H1 (cell line): Measurements from ENCODE around the gene AOPEP. TPM values are rescaled to one million over a fixed set of nuclear protein-coding genes. Genes with fewer than 3 reads are reported as not detected.

Source experiments
- CTCF ChIA-PET: fragments of 300-600 bp; sonication (Branson Sonifier 250); formaldehyde crosslinking; loops from one replicate; lab custom pipeline; 2021; ENCODE audit not compliant: partially characterized antibody; lab: Charles Lee
- POLR2A ChIA-PET: fragments of 300-600 bp; sonication (Branson Sonifier 250); formaldehyde crosslinking; loops from one replicate; lab custom pipeline; 2021; ENCODE audit warnings: inconsistent platforms; ENCODE audit not compliant: partially characterized antibody; lab: Charles Lee
- DNase-seq, 2 experiments: peaks; one replicate each; pipeline versions ENCODE4 v3.0.0 to v3.0.0-alpha.2; 2010 to 2022; ENCODE audit warnings: low spot score in 2 of 2, low read depth in 1 of 2, mixed read lengths in 1 of 2
- FAIRE-seq: peaks from 2 replicates; lab custom pipeline; 2011; peaks lifted over from hg19 to GRCh38; lab: Jason Lieb, UNC
- H2AFZ ChIP-seq: 2 replicates; pipeline ENCODE4 v1.8.1; 2012; ENCODE audit warnings: low read length, inconsistent platforms
- H2AK5ac ChIP-seq: 2 replicates; pipeline ENCODE4 v1.6.1; 2013; ENCODE audit warnings: low read depth, low read length
- H2BK120ac ChIP-seq: replicated peaks from 2 replicates; pipeline ENCODE3; 2013; ENCODE audit warnings: low read depth, low read length, inconsistent platforms
- H2BK12ac ChIP-seq: 2 replicates; pipeline ENCODE4 v1.6.1; 2013; ENCODE audit warnings: low read depth, low read length
- H2BK15ac ChIP-seq: 2 replicates; pipeline ENCODE4 v1.6.1; 2013; ENCODE audit warnings: low read length
- H2BK20ac ChIP-seq: 2 replicates; pipeline ENCODE4 v1.6.1; 2013; ENCODE audit warnings: low read length
- H2BK5ac ChIP-seq: 2 replicates; pipeline ENCODE4 v1.6.1; 2013; ENCODE audit warnings: low read depth, low read length
- H3K14ac ChIP-seq: 2 replicates; pipeline ENCODE4 v1.6.1; 2013; ENCODE audit warnings: inconsistent platforms; ENCODE audit not compliant: insufficient read length
- H3K18ac ChIP-seq: 2 replicates; pipeline ENCODE4 v1.6.1; 2013; ENCODE audit warnings: low read length; ENCODE audit errors: extremely low read depth
- H3K23ac ChIP-seq: 2 replicates; pipeline ENCODE4 v1.6.1; 2013; ENCODE audit warnings: inconsistent platforms; ENCODE audit not compliant: insufficient read length
- H3K23me2 ChIP-seq: 2 replicates; pipeline ENCODE4 v1.6.1; 2013; ENCODE audit warnings: low read depth, low read length
- H3K27ac ChIP-seq: 2 replicates; pipeline ENCODE4 v1.6.1; 2011; ENCODE audit warnings: low read depth, low read length, inconsistent platforms
- H3K27me3 ChIP-seq, 4 experiments: replicated peaks in 1 of 4; 1 replicate in 1 of 4; 2 replicates in 3 of 4; pipeline versions ENCODE4 v1.6.1 to v1.8.1; 2011 to 2013; ENCODE audit warnings: low read length in 3 of 4, mild to moderate bottlenecking in 3 of 4, inconsistent platforms in 2 of 4, mixed read lengths in 2 of 4, moderate library complexity in 1 of 4; ENCODE audit not compliant: control insufficient read depth in 3 of 4, insufficient read depth in 3 of 4; ENCODE audit errors: extremely low read depth in 1 of 4
- H3K36me3 ChIP-seq, 4 experiments: 2 replicates each; pipeline versions ENCODE4 v1.6.1 to v1.8.1; 2011 to 2013; ENCODE audit warnings: mild to moderate bottlenecking in 4 of 4, low read length in 3 of 4, moderate library complexity in 2 of 4, control low read depth in 1 of 4, inconsistent platforms in 1 of 4; ENCODE audit not compliant: insufficient read depth in 4 of 4, control insufficient read depth in 2 of 4
- H3K4ac ChIP-seq: replicated peaks from 2 replicates; pipeline ENCODE3; 2013; ENCODE audit warnings: low read length, low read depth, mixed read lengths, inconsistent platforms; ENCODE audit not compliant: insufficient read length
- H3K4me1 ChIP-seq, 4 experiments: replicated peaks in 1 of 4; 1 replicate in 1 of 4; 2 replicates in 3 of 4; pipeline versions ENCODE4 v1.6.1 to v1.8.1; 2011 to 2013; ENCODE audit warnings: low read length in 3 of 4, inconsistent platforms in 2 of 4, mixed read lengths in 1 of 4; ENCODE audit not compliant: insufficient read depth in 4 of 4, control insufficient read depth in 3 of 4
- H3K4me2 ChIP-seq, 2 experiments: 2 replicates each; pipeline versions ENCODE4 v1.6.1 to v1.8.1; 2011 to 2013; ENCODE audit warnings: low read depth in 2 of 2, low read length in 2 of 2, control low read depth in 1 of 2, inconsistent platforms in 1 of 2, mild to moderate bottlenecking in 1 of 2; ENCODE audit not compliant: insufficient read depth in 1 of 2
- H3K4me3 ChIP-seq, 4 experiments: fragments of 200-600, 300-600 bp in 1 of 4; sonication (generic), shearing (Covaris generic), sonication (Bioruptor Twin) in 1 of 4; 2 replicates each; pipeline versions ENCODE4 v1.5.1 to v1.8.1; 2011 to 2016; ENCODE audit warnings: low read length in 4 of 4, low read depth in 3 of 4, control low read depth in 2 of 4, inconsistent platforms in 2 of 4, mild to moderate bottlenecking in 2 of 4, mixed read lengths in 1 of 4, moderate library complexity in 1 of 4; ENCODE audit not compliant: insufficient read depth in 2 of 4; ENCODE audit errors: extremely low read depth in 1 of 4
- H3K56ac ChIP-seq: replicated peaks from 2 replicates; pipeline ENCODE3; 2013; ENCODE audit warnings: low read depth, mild to moderate bottlenecking, mixed read lengths, low read length, inconsistent platforms; ENCODE audit not compliant: insufficient read length
- H3K79me1 ChIP-seq: 2 replicates; pipeline ENCODE4 v1.6.1; 2013; ENCODE audit warnings: low read depth, low read length, control low read depth
- H3K79me2 ChIP-seq, 2 experiments: 2 replicates each; pipeline versions ENCODE4 v1.6.1 to v1.8.1; 2012 to 2013; ENCODE audit warnings: low read length in 2 of 2, mild to moderate bottlenecking in 2 of 2, inconsistent platforms in 1 of 2; ENCODE audit not compliant: insufficient read depth in 2 of 2, control insufficient read depth in 1 of 2
- H3K9ac ChIP-seq, 4 experiments: replicated peaks in 1 of 4; 1 replicate in 1 of 4; 2 replicates in 3 of 4; pipeline versions ENCODE4 v1.6.1 to v1.8.1; 2011 to 2013; ENCODE audit warnings: low read depth in 3 of 4, low read length in 3 of 4, control low read depth in 2 of 4, mild to moderate bottlenecking in 2 of 4, moderate library complexity in 2 of 4, inconsistent platforms in 1 of 4; ENCODE audit errors: extremely low read depth in 1 of 4
- H3K9me3 ChIP-seq, 2 experiments: 2 replicates each; pipeline versions ENCODE4 v1.6.1 to v1.8.1; 2012 to 2013; ENCODE audit warnings: mild to moderate bottlenecking in 2 of 2, moderate library complexity in 2 of 2, control low read depth in 1 of 2, inconsistent platforms in 1 of 2, low read depth in 1 of 2, low read length in 1 of 2, mixed read lengths in 1 of 2; ENCODE audit not compliant: insufficient read depth in 2 of 2
- H4K20me1 ChIP-seq, 2 experiments: replicated peaks in 1 of 2; 2 replicates each; pipeline versions ENCODE3 to v1.8.1; 2011 to 2013; ENCODE audit warnings: inconsistent platforms in 2 of 2, low read length in 2 of 2, mild to moderate bottlenecking in 1 of 2; ENCODE audit not compliant: insufficient read depth in 2 of 2, control insufficient read depth in 1 of 2
- H4K5ac ChIP-seq: 2 replicates; pipeline ENCODE4 v1.6.1; 2013; ENCODE audit warnings: low read length, low read depth, mixed read lengths, inconsistent platforms; ENCODE audit not compliant: insufficient read length
- H4K8ac ChIP-seq: 2 replicates; pipeline ENCODE4 v1.8.0; 2013; ENCODE audit warnings: mild to moderate bottlenecking, moderate library complexity, low read length, inconsistent platforms; ENCODE audit not compliant: insufficient read depth; ENCODE audit errors: extremely low read depth
- H4K91ac ChIP-seq: replicated peaks from 2 replicates; pipeline ENCODE3; 2013; ENCODE audit warnings: low read length, mixed read lengths, inconsistent platforms; ENCODE audit not compliant: insufficient read length
- CTBP2 ChIP-seq: IDR thresholded peaks from 2 replicates; pipeline ENCODE4 v1.7.0; 2011; ENCODE audit warnings: borderline replicate concordance, mild to moderate bottlenecking, moderate library complexity, mixed read lengths, low read length; ENCODE audit not compliant: insufficient read depth, insufficient read length
- EP300 ChIP-seq, 2 experiments: IDR thresholded peaks; 1 replicate in 1 of 2; 2 replicates in 1 of 2; pipeline ENCODE4 v1.6.1; 2011 to 2012; ENCODE audit warnings: low read depth in 2 of 2, low read length in 2 of 2, mild to moderate bottlenecking in 2 of 2, borderline replicate concordance in 1 of 2, inconsistent platforms in 1 of 2, moderate library complexity in 1 of 2
- GABPA ChIP-seq: IDR thresholded peaks from 2 replicates; pipeline ENCODE4 v1.6.1; 2011; ENCODE audit warnings: mild to moderate bottlenecking, low read length, moderate library complexity, borderline replicate concordance; ENCODE audit not compliant: insufficient read depth
- KDM1A ChIP-seq: fragments of 200-600, 300-600 bp; sonication (generic); IDR thresholded peaks from 2 replicates; pipeline ENCODE4 v1.7.1; 2016; ENCODE audit warnings: mild to moderate bottlenecking, low read length, borderline replicate concordance
- SIN3A ChIP-seq, 2 experiments: IDR thresholded peaks in 1 of 2; conservative IDR thresholded peaks in 1 of 2; 2 replicates each; pipeline ENCODE4 v1.6.1; 2011 to 2012; ENCODE audit warnings: low read length in 2 of 2, improper control_type of control experiment in 1 of 2, low read depth in 1 of 2, mild to moderate bottlenecking in 1 of 2
- SP2 ChIP-seq: IDR thresholded peaks from 2 replicates; pipeline ENCODE4 v1.6.1; 2012; ENCODE audit warnings: mild to moderate bottlenecking, low read length, inconsistent platforms
- SRF ChIP-seq: IDR thresholded peaks from 2 replicates; pipeline ENCODE4 v1.6.1; 2011; ENCODE audit warnings: mild to moderate bottlenecking, low read depth, low read length, moderate library complexity
- SUZ12 ChIP-seq: fragments of 200-600 bp; sonication (generic); IDR thresholded peaks from 2 replicates; pipeline ENCODE4 v1.6.1; 2012; ENCODE audit warnings: mild to moderate bottlenecking, inconsistent platforms, low read length, moderate library complexity, mixed read lengths
- YY1 ChIP-seq: IDR thresholded peaks from 2 replicates; pipeline ENCODE4 v1.6.1; 2011; ENCODE audit warnings: low read depth, mild to moderate bottlenecking, low read length
- WGBS, 2 experiments: shearing (Covaris generic) in 1 of 2; methylation state at CpG; one replicate each; pipeline versions ENCODE4 v1.1.6 to v1.1.7; 2013 to 2015; ENCODE audit warnings: low lambda C conversion rate in 2 of 2, mixed read lengths in 2 of 2, inconsistent platforms in 1 of 2, low coverage in 1 of 2, missing lambda C conversion rate in 1 of 2; ENCODE audit not compliant: insufficient replicate concordance in 2 of 2, insufficient coverage in 1 of 2, insufficient read length in 1 of 2; ENCODE audit errors: extremely low coverage in 1 of 2, missing lambda C conversion rate in 1 of 2; 5-methylcytosine and 5-hydroxymethylcytosine counted together
- polyA plus RNA-seq, 7 experiments: library from polyadenylated mRNA; depleted of rRNA in 3 of 7; stranded (reverse) in 5 of 7; unstranded in 2 of 7; fragments of >200 nt in 5 of 7; fragments of 200-250 nt in 2 of 7; gene quantifications; 1 replicate in 5 of 7; 2 replicates in 1 of 7; 4 replicates in 1 of 7; pipeline versions ENCODE4 v1.2.1 to v1.2.3, GENCODE V29; 2011 to 2013; ENCODE audit warnings: missing spikeins in 2 of 7, mixed read lengths in 2 of 7
- total RNA-seq: library from RNA; stranded (reverse); fragmentation: NEBNext Ultra II Directional; extraction: Animal tissue kit (Norgen Biotek cat#: 25700); gene quantifications from 2 replicates; pipeline ENCODE4 v1.2.1, GENCODE V29; 2021
- TF ChIP-seq, protein P1 (sequence below): IDR thresholded peaks from 2 replicates; pipeline ENCODE4 v1.6.1; 2012; ENCODE audit warnings: inconsistent platforms
- TF ChIP-seq, protein P2 (sequence below): IDR thresholded peaks from 2 replicates; pipeline ENCODE4 v1.6.1; 2012; ENCODE audit warnings: inconsistent platforms

AOPEP gene
- total and polyA plus RNA-seq, 2 of the 8 experiments (the other 6 are each of a cell fraction or from before 2014, with no cell fraction given) = 6.1 to 14.3 TPM

DNA sequence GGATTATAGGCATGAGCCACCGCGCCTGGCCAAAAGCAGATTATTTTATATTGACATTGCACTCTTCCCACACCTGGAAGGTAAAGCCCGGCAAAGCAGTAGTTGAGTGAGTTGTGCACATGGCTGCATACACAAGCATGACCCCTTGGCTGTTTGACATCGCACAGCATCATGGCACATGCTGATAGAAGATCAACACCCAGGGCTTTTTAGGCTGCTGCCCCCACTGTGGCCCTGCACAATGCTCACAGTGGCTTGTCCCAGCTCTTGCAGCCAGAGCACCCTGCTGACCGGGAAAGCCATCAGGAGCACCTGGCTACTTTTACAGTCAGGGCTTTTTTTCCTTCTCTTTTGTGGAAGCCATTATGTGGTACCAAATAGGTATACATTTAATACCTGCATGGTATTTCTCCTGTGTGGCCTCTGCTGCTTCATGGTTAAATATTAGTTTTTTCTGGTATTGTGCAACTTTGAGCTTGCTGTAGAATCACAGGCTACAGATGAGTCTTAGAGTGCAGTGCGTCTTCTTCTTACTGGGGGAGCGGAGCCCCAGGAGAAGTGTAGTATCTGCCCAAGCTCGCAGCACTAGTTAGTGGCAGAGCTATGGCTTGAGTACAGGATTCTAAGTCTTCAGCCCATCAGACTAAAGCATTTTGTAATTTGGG is 264.5 kb downstream of the AOPEP start:
- 99% methylated on average over 6 of the region's 8 CpGs; no CpG with 5 or more reads in 1 of the 2 experiments for WGBS, 2 experiments
- TF ChIP-seq, protein P1, sequence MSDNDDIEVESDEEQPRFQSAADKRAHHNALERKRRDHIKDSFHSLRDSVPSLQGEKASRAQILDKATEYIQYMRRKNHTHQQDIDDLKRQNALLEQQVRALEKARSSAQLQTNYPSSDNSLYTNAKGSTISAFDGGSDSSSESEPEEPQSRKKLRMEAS = no peak
- TF ChIP-seq SIN3A (conservative IDR thresholded peaks at IDR 0.05 in 1 of 2, IDR thresholded peaks at IDR 0.05 in 1 of 2; ENCODE audit: low read depth in 1 of 2, low read length in 2 of 2) (no peak), EP300 (IDR thresholded peaks at IDR 0.05; ENCODE audit: borderline replicate concordance in 1 of 2, low read depth in 2 of 2, low read length in 2 of 2) (no peak), CTBP2 (no peak), GABPA (no peak), SUZ12 (no peak), KDM1A (no peak), YY1 (no peak), SRF (no peak), SP2 (no peak)
- TF ChIP-seq, protein P2, sequence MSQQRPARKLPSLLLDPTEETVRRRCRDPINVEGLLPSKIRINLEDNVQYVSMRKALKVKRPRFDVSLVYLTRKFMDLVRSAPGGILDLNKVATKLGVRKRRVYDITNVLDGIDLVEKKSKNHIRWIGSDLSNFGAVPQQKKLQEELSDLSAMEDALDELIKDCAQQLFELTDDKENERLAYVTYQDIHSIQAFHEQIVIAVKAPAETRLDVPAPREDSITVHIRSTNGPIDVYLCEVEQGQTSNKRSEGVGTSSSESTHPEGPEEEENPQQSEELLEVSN = no peak

More for the DNA sequence above, 264.5 kb downstream of the AOPEP start:
- Histone ChIP-seq H3K27ac (no peak overlapping the region), H4K5ac (no peak overlapping the region), H3K4me2 (no peak overlapping the region), H3K56ac (no peak overlapping the region), H3K18ac (no peak overlapping the region), H3K9me3 (no peaks in the 10 kb centered on the region), H3K14ac (no peak overlapping the region), H2BK12ac (no peak overlapping the region), H3K23ac (no peak overlapping the region), H3K79me2 (no peaks in the 10 kb centered on the region), H2BK20ac (no peak overlapping the region), H3K4me3 (no peak overlapping the region), H4K20me1 (no peaks in the 10 kb centered on the region), H2AFZ (no peak overlapping the region), H3K36me3 (no peaks in the 10 kb centered on the region), H3K4me1 (peaks cover 0 to 5% (median 3%) of the 10 kb centered on the region in 4 experiments; a peak in 2 of 7 replicates), H2BK5ac (no peak overlapping the region), H2BK120ac (no peak overlapping the region), H3K23me2 (no peaks in the 10 kb centered on the region), H3K79me1 (no peaks in the 10 kb centered on the region), H2BK15ac (no peak overlapping the region), H4K8ac (no peak overlapping the region), H2AK5ac (no peak overlapping the region), H3K4ac (no peak overlapping the region), H3K27me3 (no peaks in the 10 kb centered on the region), H4K91ac (no peak overlapping the region), H3K9ac (no peak overlapping the region)
- POLR2A ChIA-PET = interaction anchor here (0.8 to 0.9 kb wide), 2 partner anchors 11 to 132 kb away, joined by 3 read pairs; no protein-coding TSS in a partner anchor
- FAIRE-seq (no peak), DNase-seq (no peak)
- CTCF ChIA-PET = no interaction called here
